Non-pigmented ciliary epithelial cell (primary cell): Measurements from ENCODE around the gene CFHR2.

Experiments
- DNase-seq: peaks from one replicate; pipeline ENCODE4 v3.0.0-alpha.2; 2010; ENCODE audit warnings: low read depth

Gene CFHR2

GRCh38 chr1:197003132-197003531 lies 59.6 kb downstream of the CFHR2 start:
- no peak for DNase-seq

GRCh38 chr1:197008861-197009260 lies 65.3 kb downstream of the CFHR2 start:
- no peak for DNase-seq
